IMR-90 (cell line): ENCODE measurements around the gene FCRLA. TPM values are rescaled to one million over a fixed set of nuclear protein-coding genes. Genes with fewer than 3 reads are reported as not detected.

Experiments
- ATAC-seq: fragments of 200-7000 bp; cut with Tn5 transposase; 2 replicates; pipeline ENCODE4 v1.9.1; 2020; ENCODE audit warnings: low read depth, mild to moderate bottlenecking, moderate library complexity
- BruUV-seq: library from RNA; stranded (reverse); fragments of 400-500 nt; replicated peaks from 2 replicates; lab custom pipeline; 2021; lab: Mats Ljungman, UMichigan
- CTCF ChIA-PET: fragments of 300-600 bp; formaldehyde crosslinking; extraction: SDS; loops from one replicate; lab custom pipeline; 2021; ENCODE audit warnings: antibody characterized with exemption; lab: Yijun Ruan, JAX
- POLR2A ChIA-PET: fragments of 300-600 bp; sonication (Branson Sonifier 250); formaldehyde crosslinking; loops from one replicate; lab custom pipeline; 2022; ENCODE audit warnings: antibody characterized with exemption; ENCODE audit not compliant: unreplicated experiment; lab: Charles Lee
- DNase-seq: peaks from one replicate; pipeline ENCODE4 v3.0.0; 2013
- H2AFZ ChIP-seq: replicated peaks from 2 replicates; pipeline ENCODE3; 2013; ENCODE audit warnings: low read length, mild to moderate bottlenecking; ENCODE audit not compliant: poor library complexity
- H2AK5ac ChIP-seq: 2 replicates; pipeline ENCODE4 v1.6.1; 2013; ENCODE audit warnings: low read depth, low read length, inconsistent platforms
- H2AK9ac ChIP-seq: replicated peaks from 2 replicates; pipeline ENCODE3; 2013; ENCODE audit warnings: mild to moderate bottlenecking, low read depth, low read length, moderate library complexity; ENCODE audit not compliant: poor library complexity
- H2BK120ac ChIP-seq: 2 replicates; pipeline ENCODE4 v1.6.1; 2013; ENCODE audit warnings: low read depth, low read length, inconsistent platforms
- H2BK15ac ChIP-seq: 3 replicates; pipeline ENCODE4 v1.6.1; 2013; ENCODE audit warnings: low read depth, low read length, inconsistent platforms
- H2BK20ac ChIP-seq: 2 replicates; pipeline ENCODE4 v1.6.1; 2013; ENCODE audit warnings: low read depth, mild to moderate bottlenecking, inconsistent platforms, low read length, moderate library complexity
- H2BK5ac ChIP-seq: 2 replicates; pipeline ENCODE4 v1.6.1; 2013; ENCODE audit warnings: mild to moderate bottlenecking, low read depth, low read length, inconsistent platforms; ENCODE audit not compliant: poor library complexity, severe bottlenecking
- H3K14ac ChIP-seq: replicated peaks from 2 replicates; pipeline ENCODE4 v1.6.1; 2013; ENCODE audit warnings: low read depth, low read length, inconsistent platforms
- H3K18ac ChIP-seq: 2 replicates; pipeline ENCODE4 v1.6.1; 2013; ENCODE audit warnings: low read depth, low read length, control low read depth
- H3K23ac ChIP-seq: 2 replicates; pipeline ENCODE4 v1.6.1; 2013; ENCODE audit warnings: low read depth, low read length, inconsistent platforms
- H3K27ac ChIP-seq: 2 replicates; pipeline ENCODE4 v1.5.1; 2013; ENCODE audit warnings: mild to moderate bottlenecking, control low read depth, low read length; ENCODE audit not compliant: insufficient read depth
- H3K27me3 ChIP-seq: 2 replicates; pipeline ENCODE4 v1.6.1; 2013; ENCODE audit warnings: low read length; ENCODE audit not compliant: control insufficient read depth, insufficient read depth
- H3K36me3 ChIP-seq: 2 replicates; pipeline ENCODE4 v1.6.1; 2013; ENCODE audit warnings: low read length, mixed read lengths; ENCODE audit not compliant: control insufficient read depth, insufficient read depth
- H3K4ac ChIP-seq: 2 replicates; pipeline ENCODE4 v1.6.1; 2013; ENCODE audit warnings: low read depth, low read length, inconsistent platforms
- H3K4me1 ChIP-seq: 2 replicates; pipeline ENCODE4 v1.6.1; 2013; ENCODE audit warnings: low read length, mixed read lengths; ENCODE audit not compliant: control insufficient read depth, insufficient read depth
- H3K4me2 ChIP-seq: 2 replicates; pipeline ENCODE4 v1.6.1; 2013; ENCODE audit warnings: low read depth, mild to moderate bottlenecking, control low read depth, low read length, moderate library complexity
- H3K4me3 ChIP-seq: 2 replicates; pipeline ENCODE4 v1.5.1; 2013; ENCODE audit warnings: low read depth, mild to moderate bottlenecking, control low read depth, low read length, moderate library complexity; ENCODE audit not compliant: insufficient read depth
- H3K56ac ChIP-seq: 2 replicates; pipeline ENCODE4 v1.6.1; 2013; ENCODE audit warnings: low read length, inconsistent platforms; ENCODE audit not compliant: insufficient read depth; ENCODE audit errors: extremely low read depth
- H3K79me1 ChIP-seq, 2 experiments: 2 replicates each; pipeline ENCODE4 v1.6.1; 2013; ENCODE audit warnings: low read length in 2 of 2, inconsistent platforms in 1 of 2, low read depth in 1 of 2
- H3K9ac ChIP-seq: 2 replicates; pipeline ENCODE4 v1.6.1; 2013; ENCODE audit warnings: low read depth, low read length, control low read depth
- H3K9me1 ChIP-seq: 2 replicates; pipeline ENCODE4 v1.6.1; 2013; ENCODE audit warnings: low read length, inconsistent platforms; ENCODE audit not compliant: insufficient read depth
- H3K9me3 ChIP-seq: 2 replicates; pipeline ENCODE4 v1.6.1; 2013; ENCODE audit warnings: low read length; ENCODE audit not compliant: control insufficient read depth, insufficient read depth
- H4K20me1 ChIP-seq: 2 replicates; pipeline ENCODE4 v1.6.1; 2013; ENCODE audit warnings: low read length, inconsistent platforms; ENCODE audit not compliant: insufficient read depth
- H4K5ac ChIP-seq: 2 replicates; pipeline ENCODE4 v1.6.1; 2013; ENCODE audit warnings: mild to moderate bottlenecking, low read depth, low read length, control low read depth
- H4K8ac ChIP-seq, 2 experiments: 2 replicates each; pipeline ENCODE4 v1.6.1; 2013; ENCODE audit warnings: low read depth in 2 of 2, low read length in 2 of 2, control low read depth in 1 of 2, inconsistent platforms in 1 of 2
- H4K91ac ChIP-seq: 2 replicates; pipeline ENCODE4 v1.6.1; 2013; ENCODE audit warnings: low read depth, low read length, inconsistent platforms; ENCODE audit not compliant: insufficient read depth
- FOS ChIP-seq: fragments of 150-350 bp; IDR thresholded peaks from 2 replicates; pipeline ENCODE4 v1.6.1; 2016; ENCODE audit warnings: low read depth, low read length
- MXI1 ChIP-seq: IDR thresholded peaks from 2 replicates; pipeline ENCODE4 v1.6.1; 2012; ENCODE audit warnings: low read depth, mild to moderate bottlenecking, low read length, moderate library complexity, borderline replicate concordance
- WGBS, 2 experiments: methylation state at CpG; one replicate each; pipeline versions ENCODE4 v1.1.5 to v1.1.7; 2013; ENCODE audit warnings: missing lambda C conversion rate in 2 of 2; ENCODE audit not compliant: insufficient read length in 1 of 2; ENCODE audit errors: extremely low coverage in 2 of 2; 5-methylcytosine and 5-hydroxymethylcytosine counted together
- dilution Hi-C: fragments of 300-500 bp; cut with HindIII; formaldehyde crosslinking; loops from one replicate; pipeline ENCODE4 v1.14.3; 2018; ENCODE audit warnings: low sequenced_read_pairs; ENCODE audit not compliant: unreplicated experiment
- in situ Hi-C: fragments of 300-500 bp; cut with MboI; formaldehyde crosslinking; loops from 3 replicates; pipeline ENCODE4 v1.14.3; 2019; ENCODE audit warnings: low sequenced_read_pairs, inconsistent platforms, mixed read lengths
- intact Hi-C: fragments of 100-400 bp; cut with micrococcal nuclease; formaldehyde crosslinking; loops from 2 replicates; pipeline ENCODE4 v1.10.0; 2022
- polyA plus RNA-seq, 3 experiments: library from polyadenylated mRNA; depleted of rRNA; stranded (reverse); fragments of >200 nt; gene quantifications; 2 replicates each; pipeline ENCODE4 v1.2.3, GENCODE V29; 2012; ENCODE audit warnings: low replicate concordance in 1 of 3
- total RNA-seq: library from RNA; depleted of rRNA; stranded (reverse); fragments of >200 nt; gene quantifications from 2 replicates; pipeline ENCODE4 v1.2.3, GENCODE V29; 2012

FCRLA gene
- total and polyA plus RNA-seq, 2 of the 4 experiments (the other 2 are of a cell fraction) = 0.36 TPM

DNA sequence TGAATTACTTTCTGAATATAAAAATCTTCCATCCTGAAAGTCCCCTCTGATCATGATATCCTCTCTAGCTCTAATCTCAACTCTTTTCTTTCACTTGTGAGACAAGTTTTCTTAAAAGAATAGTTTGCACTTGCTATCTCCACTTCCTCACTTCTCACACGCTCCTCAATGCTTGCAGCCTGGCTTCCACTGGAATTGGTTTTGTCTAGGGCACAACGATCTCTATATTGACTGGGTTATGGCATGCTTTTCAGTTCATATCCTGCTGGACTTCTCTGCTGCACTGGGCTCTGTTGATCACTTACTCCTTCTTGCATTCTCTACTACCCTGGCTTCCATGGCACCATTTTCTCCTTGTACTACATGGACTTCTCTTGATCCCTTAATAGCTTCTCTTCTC lies 474 bp downstream of the FCRLA start:
- Histone ChIP-seq H2BK5ac (no peak overlapping the region), H2AK5ac (peak overlapping the region; percentile 56; the same call in 1 of the 2 replicates), H3K9me3 (no peaks in the 10 kb centered on the region), H4K8ac (no peak overlapping the region), H3K79me1 (no peaks in the 10 kb centered on the region), H2AFZ (no peak overlapping the region), H3K36me3 (no peaks in the 10 kb centered on the region), H3K4me3 (no peak overlapping the region), H4K91ac (no peak overlapping the region), H2BK15ac (peak overlapping the region; percentile 78; the same call in 1 of the 3 replicates), H3K27me3 (no peaks in the 10 kb centered on the region), H2AK9ac (no peak overlapping the region), H3K14ac (no peak overlapping the region), H3K27ac (no peak overlapping the region), H3K4me2 (no peak overlapping the region), H4K20me1 (peaks cover 4% of the 10 kb centered on the region; the same call in 1 of the 2 replicates), H3K23ac (no peak overlapping the region), H3K9me1 (peaks cover 6% of the 10 kb centered on the region; the same call in 1 of the 2 replicates), H3K4ac (peak overlapping the region; percentile 60; the same call in 1 of the 2 replicates), H3K9ac (no peak overlapping the region), H3K4me1 (peaks cover 11% of the 10 kb centered on the region), H3K56ac (no peak overlapping the region; the same call in 1 of the 2 replicates), H2BK20ac (peak overlapping the region; percentile 37; the same call in 1 of the 2 replicates), H3K18ac (no peak overlapping the region), H2BK120ac (peak overlapping the region; percentile 83; the same call in 1 of the 2 replicates), H4K5ac (no peak overlapping the region)
- ChIA-PET CTCF (no interaction called here), POLR2A (no interaction called here)
- BruUV-seq = no TSS peak
- 67% methylated on average over 1 of the region's 2 CpGs; no CpG with 5 or more reads in 1 of the 2 experiments for WGBS, 2 experiments
- dilution Hi-C loops = no loop called here
- ATAC-seq (no peak), DNase-seq (no peak)
- intact Hi-C loops = no loop called here
- in situ Hi-C loops = no loop called here
- TF ChIP-seq MXI1 = no peak
- TF ChIP-seq FOS = no peak
